ENCODE results near the gene APOL1. TPM values are rescaled to one million over a fixed set of nuclear protein-coding genes. Genes with fewer than 3 reads are reported as not detected.
"Not testable (repeated sequence)": the region's sequence is repeated elsewhere in the genome, so short reads cannot be mapped to it uniquely, and the experiment has no call there.

Gene APOL1
- total RNA-seq, 2 experiments from 2014 or later: 50.9 to 60.0 TPM

GRCh38 chr22:36238373-36239149 is 14.4 kb upstream of the APOL1 start:
- Mint-ChIP-seq H3K36me3 (ENCODE audit: low read depth) (peaks cover 57% of the 10 kb centered on the region), H3K27me3 (peaks cover 3% of the 10 kb centered on the region), H3K27ac (peak overlapping the region; percentile 93), H3K4me3 (peak overlapping the region; percentile 90), H3K9me3 (peaks cover 19% of the 10 kb centered on the region), H3K4me1 (peaks cover 53% of the 10 kb centered on the region)
- POLR2A ChIA-PET: interaction anchor here (0.6 to 1.3 kb wide), 2 partner anchors 11 to 15 kb away, joined by 5 to 7 read pairs; partner anchors contain the start of gene APOL1
- DNase-seq: no peak
- CTCF ChIA-PET: interaction anchor here (0.6 to 8.5 kb wide), 26 partner anchors 11 to 248 kb away, joined by 3 to 53 read pairs (median 4); partner anchors contain the start of genes APOL1 and TXN2

- Mint-ChIP-seq H3K27ac (peak overlapping the region; percentile 93), H3K9me3 (peaks cover 19% of the 10 kb centered on the region), H3K27me3 (peaks cover 3% of the 10 kb centered on the region), H3K4me1 (peaks cover 49% of the 10 kb centered on the region), H3K4me3 (peak overlapping the region; percentile 90), H3K36me3 (ENCODE audit: low read depth) (peaks cover 53% of the 10 kb centered on the region)
- no peak for DNase-seq
- ChIA-PET POLR2A (interaction anchor here (0.6 to 1.3 kb wide), 2 partner anchors 12 to 15 kb away, joined by 5 to 7 read pairs; partner anchors contain the start of gene APOL1), CTCF (interaction anchor here (0.6 to 8.5 kb wide), 23 partner anchors 11 to 247 kb away, joined by 3 to 53 read pairs (median 4); partner anchors contain the start of genes APOL1 and TXN2)
These were observed 13.9 kb upstream of the APOL1 start for GRCh38 chr22:36239150-36239400.

GRCh38 chr22:36239401-36240171 is 13.3 kb upstream of the APOL1 start, which contains the start of gene APOL2:
APOL2 (minus strand) TSS chr22:36239527; CDS start chr22:36233162, 6,365 bp downstream.
- peak; percentile 91 for DNase-seq
- Mint-ChIP-seq H3K36me3 (ENCODE audit: low read depth) (peaks cover 48% of the 10 kb centered on the region), H3K27ac (peak within 1 kb of the TSS; percentile 93), H3K4me3 (peak within 1 kb of the TSS; percentile 90), H3K4me1 (peaks cover 44% of the 10 kb centered on the region), H3K27me3 (peaks cover 3% of the 10 kb centered on the region), H3K9me3 (peaks cover 19% of the 10 kb centered on the region)
- ChIA-PET CTCF (interaction anchor here (0.6 to 8.5 kb wide), 28 partner anchors 11 to 859 kb away, joined by 3 to 53 read pairs (median 4); partner anchors contain the start of genes APOL1 and TXN2), POLR2A (interaction anchor here (0.6 to 1.3 kb wide), 2 partner anchors 12 to 14 kb away, joined by 5 to 7 read pairs; partner anchors contain the start of gene APOL1)

GRCh38 chr22:36243986-36244385 is 8.9 kb upstream of the APOL1 start:
- POLR2A ChIA-PET: no interaction called here

GRCh38 chr22:36244522-36245391 is 8.2 kb upstream of the APOL1 start:
- CTCF ChIA-PET: interaction anchor here (1.5 to 8.5 kb wide), 2 partner anchors 9 to 226 kb away, joined by 4 to 53 read pairs; partner anchors contain the start of gene APOL1
- Mint-ChIP-seq H3K9me3 (peaks cover 19% of the 10 kb centered on the region), H3K36me3 (ENCODE audit: low read depth) (peaks cover 8% of the 10 kb centered on the region), H3K27me3 (peaks cover 3% of the 10 kb centered on the region), H3K4me3 (no peak overlapping the region), H3K4me1 (peaks cover 6% of the 10 kb centered on the region), H3K27ac (no peak overlapping the region)
- POLR2A ChIA-PET: no interaction called here
- no peak for DNase-seq

More at GRCh38 chr22:36243986-36244385, 8.9 kb upstream of the APOL1 start:
- Mint-ChIP-seq H3K27ac (no peak overlapping the region), H3K36me3 (ENCODE audit: low read depth) (peaks cover 11% of the 10 kb centered on the region), H3K4me3 (no peak overlapping the region), H3K27me3 (peaks cover 3% of the 10 kb centered on the region), H3K9me3 (peaks cover 16% of the 10 kb centered on the region), H3K4me1 (peaks cover 9% of the 10 kb centered on the region)
- CTCF ChIA-PET: interaction anchor here (1.5 to 8.5 kb wide), 2 partner anchors 10 to 227 kb away, joined by 4 to 53 read pairs; partner anchors contain the start of gene APOL1
- DNase-seq: no peak

- no peak overlapping the region for H3K4me3 Mint-ChIP-seq
- H3K9me3 Mint-ChIP-seq: peaks cover 19% of the 10 kb centered on the region
- ChIA-PET CTCF (no interaction called here), POLR2A (no interaction called here)
- DNase-seq: no peak
- no peaks in the 10 kb centered on the region for H3K4me1 Mint-ChIP-seq
- H3K27me3 Mint-ChIP-seq: peaks cover 3% of the 10 kb centered on the region
- no peak overlapping the region for H3K27ac Mint-ChIP-seq
- peaks cover 8% of the 10 kb centered on the region for H3K36me3 Mint-ChIP-seq (ENCODE audit: low read depth)
These were observed 7.1 kb upstream of the APOL1 start for GRCh38 chr22:36245805-36246356.

GRCh38 chr22:36246718-36247117 is 6.2 kb upstream of the APOL1 start:
- CTCF ChIA-PET: no interaction called here
- Mint-ChIP-seq H3K27ac (no peak overlapping the region), H3K9me3 (peaks cover 19% of the 10 kb centered on the region), H3K4me1 (peaks cover 4% of the 10 kb centered on the region), H3K36me3 (ENCODE audit: low read depth) (peaks cover 8% of the 10 kb centered on the region), H3K27me3 (peaks cover 3% of the 10 kb centered on the region), H3K4me3 (no peak overlapping the region)
- DNase-seq: no peak
- POLR2A ChIA-PET: no interaction called here

- CTCF ChIA-PET: no interaction called here
- POLR2A ChIA-PET: no interaction called here
- H3K4me3 Mint-ChIP-seq: no peak overlapping the region
- no peak overlapping the region for H3K27ac Mint-ChIP-seq
- H3K4me1 Mint-ChIP-seq: peaks cover 15% of the 10 kb centered on the region
- H3K36me3 Mint-ChIP-seq (ENCODE audit: low read depth): peaks cover 8% of the 10 kb centered on the region
- DNase-seq: no peak
- peaks cover 11% of the 10 kb centered on the region for H3K9me3 Mint-ChIP-seq
- no peaks in the 10 kb centered on the region for H3K27me3 Mint-ChIP-seq
These were observed 5.0 kb upstream of the APOL1 start for GRCh38 chr22:36247955-36248354.

GRCh38 chr22:36249160-36249559 is 3.8 kb upstream of the APOL1 start:
- CTCF ChIA-PET: interaction anchor here (2.2 kb wide), 1 partner anchor 9 kb away, joined by 14 read pairs; the partner anchor contains the start of gene APOL2
- H3K9me3 Mint-ChIP-seq: peaks cover 9% of the 10 kb centered on the region
- H3K4me3 Mint-ChIP-seq: no peak overlapping the region
- DNase-seq: no peak
- POLR2A ChIA-PET: no interaction called here
- H3K27ac Mint-ChIP-seq: no peak overlapping the region
- H3K36me3 Mint-ChIP-seq (ENCODE audit: low read depth): peaks cover 11% of the 10 kb centered on the region
- peaks cover 22% of the 10 kb centered on the region for H3K4me1 Mint-ChIP-seq
- H3K27me3 Mint-ChIP-seq: no peaks in the 10 kb centered on the region

GRCh38 chr22:36250292-36250960 is 2.5 kb upstream of the APOL1 start:
- POLR2A ChIA-PET, DNase-seq, H3K9me3 Mint-ChIP-seq, H3K27me3 Mint-ChIP-seq, H3K4me3 Mint-ChIP-seq: not testable (repeated sequence)
- Mint-ChIP-seq H3K27ac (peak overlapping the region; percentile 26), H3K4me1 (peaks cover 31% of the 10 kb centered on the region), H3K36me3 (ENCODE audit: low read depth) (peaks cover 16% of the 10 kb centered on the region)
- CTCF ChIA-PET: interaction anchor here (1.0 to 2.2 kb wide), 2 partner anchors 11 to 17 kb away, joined by 3 to 14 read pairs; partner anchors contain the start of gene APOL2

GRCh38 chr22:36251979-36252608 is 839 bp upstream of the APOL1 start:
- not testable (repeated sequence) for H3K27me3 Mint-ChIP-seq, DNase-seq, H3K9me3 Mint-ChIP-seq
- ChIA-PET CTCF (interaction anchor here (1.0 to 4.1 kb wide), 3 partner anchors 11 to 34 kb away, joined by 3 to 53 read pairs (median 9); partner anchors contain the start of gene APOL2), POLR2A (interaction anchor here (0.6 kb wide), 1 partner anchor 50 kb away, joined by 3 read pairs; no protein-coding TSS in a partner anchor)
- H3K4me3 Mint-ChIP-seq: peak overlapping the region; percentile 90
- peaks cover 26% of the 10 kb centered on the region for H3K36me3 Mint-ChIP-seq (ENCODE audit: low read depth)
- peaks cover 46% of the 10 kb centered on the region for H3K4me1 Mint-ChIP-seq
- H3K27ac Mint-ChIP-seq: peak overlapping the region; percentile 93
